Measurements from ENCODE around the gene DPAGT1.

The DPAGT1 gene

GRCh38 chr11:119093942-119094815 is 7.5 kb downstream of the DPAGT1 start:
- H3K27ac Mint-ChIP-seq = peak overlapping the region; percentile 4 to 94 (median 91)
- peak overlapping the region; percentile 92 to 98 (median 97) for H3K4me3 Mint-ChIP-seq
- peaks cover 3% of the 10 kb centered on the region for H3K27me3 Mint-ChIP-seq (ENCODE audit: low read depth)
- TF ChIP-seq CTCF (IDR thresholded peaks at IDR 0.05; ENCODE audit: unreplicated experiment in 3 of 3) = no peak
- peaks cover 47% of the 10 kb centered on the region for H3K36me3 Mint-ChIP-seq (ENCODE audit: low read depth)
- H3K9me3 Mint-ChIP-seq = no peaks in the 10 kb centered on the region
- peaks cover 41% of the 10 kb centered on the region for H3K4me1 Mint-ChIP-seq

GRCh38 chr11:119092880-119093842 is 8.5 kb downstream of the DPAGT1 start:
- peaks cover 38% of the 10 kb centered on the region for H3K36me3 Mint-ChIP-seq (ENCODE audit: low read depth)
- no peaks in the 10 kb centered on the region for H3K9me3 Mint-ChIP-seq
- H3K4me3 Mint-ChIP-seq = peak overlapping the region; percentile 91 to 98 (median 97)
- H3K27me3 Mint-ChIP-seq (ENCODE audit: low read depth) = peaks cover 3% of the 10 kb centered on the region
- no peak for TF ChIP-seq CTCF (IDR thresholded peaks at IDR 0.05; ENCODE audit: unreplicated experiment in 3 of 3)
- peaks cover 41% of the 10 kb centered on the region for H3K4me1 Mint-ChIP-seq
- H3K27ac Mint-ChIP-seq = peak overlapping the region; percentile 45 to 94 (median 91)

- no peaks in the 10 kb centered on the region for H3K9me3 Mint-ChIP-seq
- H3K36me3 Mint-ChIP-seq (ENCODE audit: low read depth) = peaks cover 28% of the 10 kb centered on the region
- H3K27ac Mint-ChIP-seq = peak overlapping the region; percentile 45 to 67 (median 55)
- peaks cover 41% of the 10 kb centered on the region for H3K4me1 Mint-ChIP-seq
- no peak for TF ChIP-seq CTCF (IDR thresholded peaks at IDR 0.05; ENCODE audit: unreplicated experiment in 3 of 3)
- no peaks in the 10 kb centered on the region for H3K27me3 Mint-ChIP-seq (ENCODE audit: low read depth)
- H3K4me3 Mint-ChIP-seq = peak overlapping the region; percentile 91 to 98 (median 97)
Observed at GRCh38 chr11:119091966-119092879, 9.4 kb downstream of the DPAGT1 start.

GRCh38 chr11:119091178-119091577 is 10.5 kb downstream of the DPAGT1 start:
- Mint-ChIP-seq H3K27ac (peak overlapping the region in 2 of 3 experiments; percentile 38 to 67), H3K9me3 (no peaks in the 10 kb centered on the region), H3K36me3 (ENCODE audit: low read depth) (peaks cover 21% of the 10 kb centered on the region), H3K4me1 (peaks cover 41% of the 10 kb centered on the region), H3K27me3 (ENCODE audit: low read depth) (no peaks in the 10 kb centered on the region), H3K4me3 (peak overlapping the region; percentile 57 to 64 (median 58))
- no peak for TF ChIP-seq CTCF (IDR thresholded peaks at IDR 0.05; ENCODE audit: unreplicated experiment in 3 of 3)

- Mint-ChIP-seq H3K4me1 (peaks cover 46% of the 10 kb centered on the region), H3K27ac (peak overlapping the region in 1 of 3 experiments; percentile 41), H3K9me3 (no peaks in the 10 kb centered on the region), H3K27me3 (ENCODE audit: low read depth) (no peaks in the 10 kb centered on the region), H3K4me3 (peak overlapping the region in 1 of 3 experiments; percentile 30), H3K36me3 (ENCODE audit: low read depth) (peaks cover 21% of the 10 kb centered on the region)
- no peak for TF ChIP-seq CTCF (IDR thresholded peaks at IDR 0.05; ENCODE audit: unreplicated experiment in 3 of 3)
Observed at GRCh38 chr11:119089319-119089718, 12.3 kb downstream of the DPAGT1 start.

Measured in nephron (organoid).